ENCODE results near the gene NEDD9. TPM values are rescaled to one million over a fixed set of nuclear protein-coding genes. Genes with fewer than 3 reads are reported as not detected.

Gene NEDD9
- total RNA-seq, 1 experiment from 2014 or later = 0.17 TPM

- Histone ChIP-seq H3K36me3 (ENCODE audit: control insufficient read depth in 1 of 2, insufficient read depth in 2 of 2, low read length in 2 of 2) (no peaks in the 10 kb centered on the region), H3K9me3 (ENCODE audit: control insufficient read depth in 1 of 2, insufficient read depth in 1 of 2, low read depth in 1 of 2, low read length in 2 of 2) (no peaks in the 10 kb centered on the region), H3K79me2 (ENCODE audit: insufficient read depth, low read length) (no peaks in the 10 kb centered on the region), H3K4me3 (replicated peaks in 1 of 2; ENCODE audit: low read depth in 1 of 2, low read length in 2 of 2) (no peak overlapping the region), H3K9ac (ENCODE audit: low read length) (no peak overlapping the region), H3K9me2 (ENCODE audit: insufficient read depth) (no peaks in the 10 kb centered on the region), H3K27ac (ENCODE audit: low read depth, low read length) (no peak overlapping the region), H3K4me2 (ENCODE audit: low read length) (no peak overlapping the region), H3K27me3 (ENCODE audit: insufficient read depth, low read length) (no peaks in the 10 kb centered on the region), H3K4me1 (ENCODE audit: control insufficient read depth in 1 of 2, insufficient read depth in 2 of 2, low read length in 2 of 2) (peaks cover 0 to 10% of the 10 kb centered on the region in 2 experiments; a peak in 1 of 4 replicates), H2AFZ (ENCODE audit: low read depth, low read length, poor library complexity, severe bottlenecking) (no peak overlapping the region), H4K20me1 (ENCODE audit: insufficient read depth) (no peaks in the 10 kb centered on the region)
- CTCF ChIA-PET = no interaction called here
- RAD21 ChIA-PET (ENCODE audit: low non-redundant PET in 1 of 2, low total read pairs in 2 of 2, uncharacterized antibody in 2 of 2, unreplicated experiment in 2 of 2) = no interaction called here
- POLR2A ChIA-PET = no interaction called here
- no peak for TF ChIP-seq POLR2A (IDR thresholded peaks at IDR 0.05; ENCODE audit: borderline replicate concordance, extremely low read depth, insufficient read depth, insufficient read length)
- no peak for TF ChIP-seq CBX3 (IDR thresholded peaks at IDR 0.05; ENCODE audit: low read depth)
- no peak for TF ChIP-seq FOSL1 (IDR thresholded peaks at IDR 0.05; ENCODE audit: low read depth)
- no peak for TF ChIP-seq TCF7L2 (IDR thresholded peaks at IDR 0.05; ENCODE audit: borderline replicate concordance, extremely low read depth, insufficient read depth, insufficient read length)
- TF ChIP-seq ZNF274 (IDR thresholded peaks at IDR 0.05; ENCODE audit: low read depth, low read length) = no peak
- no peak for TF ChIP-seq SIN3A (IDR thresholded peaks at IDR 0.05; ENCODE audit: low read depth)
- no peak for TF ChIP-seq CEBPB (IDR thresholded peaks at IDR 0.05; ENCODE audit: low read depth)
- TF ChIP-seq, protein P1, sequence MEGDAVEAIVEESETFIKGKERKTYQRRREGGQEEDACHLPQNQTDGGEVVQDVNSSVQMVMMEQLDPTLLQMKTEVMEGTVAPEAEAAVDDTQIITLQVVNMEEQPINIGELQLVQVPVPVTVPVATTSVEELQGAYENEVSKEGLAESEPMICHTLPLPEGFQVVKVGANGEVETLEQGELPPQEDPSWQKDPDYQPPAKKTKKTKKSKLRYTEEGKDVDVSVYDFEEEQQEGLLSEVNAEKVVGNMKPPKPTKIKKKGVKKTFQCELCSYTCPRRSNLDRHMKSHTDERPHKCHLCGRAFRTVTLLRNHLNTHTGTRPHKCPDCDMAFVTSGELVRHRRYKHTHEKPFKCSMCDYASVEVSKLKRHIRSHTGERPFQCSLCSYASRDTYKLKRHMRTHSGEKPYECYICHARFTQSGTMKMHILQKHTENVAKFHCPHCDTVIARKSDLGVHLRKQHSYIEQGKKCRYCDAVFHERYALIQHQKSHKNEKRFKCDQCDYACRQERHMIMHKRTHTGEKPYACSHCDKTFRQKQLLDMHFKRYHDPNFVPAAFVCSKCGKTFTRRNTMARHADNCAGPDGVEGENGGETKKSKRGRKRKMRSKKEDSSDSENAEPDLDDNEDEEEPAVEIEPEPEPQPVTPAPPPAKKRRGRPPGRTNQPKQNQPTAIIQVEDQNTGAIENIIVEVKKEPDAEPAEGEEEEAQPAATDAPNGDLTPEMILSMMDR (IDR thresholded peaks at IDR 0.05 in 2 of 3, conservative IDR thresholded peaks at IDR 0.05 in 1 of 3; ENCODE audit: borderline replicate concordance in 1 of 3, insufficient read depth in 1 of 3, low read depth in 2 of 3, low read length in 2 of 3) = no peak
- TF ChIP-seq EGR1 (IDR thresholded peaks at IDR 0.05; ENCODE audit: low read depth) = no peak
- TF ChIP-seq REST (IDR thresholded peaks at IDR 0.05; ENCODE audit: low read depth) = no peak
- no peak for TF ChIP-seq ATF3 (IDR thresholded peaks at IDR 0.05)
- no peak for TF ChIP-seq SP1 (IDR thresholded peaks at IDR 0.05; ENCODE audit: low read depth)
- DNase-seq (ENCODE audit: low read depth, low spot score) (no peak), ATAC-seq (no peak)
- intact Hi-C loops (cut with micrococcal nuclease) = no loop called here
- BruUV-seq (replicated peaks) = no TSS peak
Measured at GRCh38 chr6:11204794-11205366, 27.6 kb downstream of the NEDD9 start.

Data from HCT116 (cell line).